ENCODE results near the gene HSD3B2. TPM values are rescaled to one million over a fixed set of nuclear protein-coding genes. Genes with fewer than 3 reads are reported as not detected.
"Not testable (repeated sequence)": the region's sequence is repeated elsewhere in the genome, so short reads cannot be mapped to it uniquely, and the experiment has no call there.

HSD3B2 gene
- total RNA-seq (2014; rRNA removed; shearing (Covaris generic)) = not detected in 2 replicates
- not detected in 2 replicates for polyA plus RNA-seq (2015; cell fraction: cytosol; rRNA removed)
- polyA plus RNA-seq (2015; cell fraction: nucleus; rRNA removed) = not detected in 2 replicates

DNA sequence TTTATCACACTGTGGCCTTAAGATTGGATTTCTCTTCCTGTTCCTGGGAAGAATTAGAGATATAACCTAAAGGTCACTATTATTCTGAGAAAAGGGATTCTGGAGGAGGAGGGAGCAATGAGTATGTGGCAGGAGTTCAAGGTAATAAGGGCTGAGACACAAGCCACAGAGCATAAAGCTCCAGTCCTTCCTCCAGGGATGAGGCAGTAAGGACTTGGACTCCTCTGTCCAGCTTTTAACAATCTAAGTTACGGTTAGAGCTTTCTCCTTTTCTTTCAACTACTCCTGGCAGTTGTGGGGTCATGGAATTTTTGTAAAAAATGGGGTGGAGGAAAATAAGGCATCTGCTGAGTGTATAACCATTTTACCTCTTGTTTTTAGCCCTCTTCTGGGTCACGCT is at the start of gene HSD3B2:
Gene HSD3B2, plus strand, starts transcription at position 201 of the 400 bp plus-strand sequence. CDS start 270 bp downstream, outside the sequence.
- DNase-seq (ENCODE audit: low read depth) = no peak

GRCh38 chr1:119366424-119366823 is 48.5 kb upstream of the HSD3B2 start:
- no peak for DNase-seq (ENCODE audit: low read depth)

- DNase-seq (ENCODE audit: low read depth) = peak; percentile 42
Measured at GRCh38 chr1:119367432-119368124, 47.4 kb upstream of the HSD3B2 start.

DNA sequence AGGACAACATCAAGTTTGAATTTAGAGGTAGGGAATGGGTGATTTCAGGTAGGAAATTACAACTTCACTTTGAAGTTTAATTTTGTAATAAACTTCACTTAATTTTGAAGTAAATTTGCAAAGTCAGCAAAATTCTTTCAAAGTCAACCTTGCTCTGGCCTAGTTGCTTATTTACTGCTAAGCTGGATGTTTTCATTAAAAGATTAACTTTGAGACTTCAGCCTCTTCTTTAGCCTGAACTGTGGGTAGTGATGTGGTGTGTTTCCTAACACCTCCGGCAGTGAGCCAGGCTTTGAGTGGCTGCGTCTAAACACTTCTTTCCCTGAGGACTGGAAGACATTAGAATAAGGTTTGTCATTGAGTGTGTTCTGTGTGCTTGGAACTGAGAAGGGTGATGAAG is 46.4 kb upstream of the HSD3B2 start, which contains the start of gene HAO2:
Gene HAO2, plus strand, starts transcription at position 232 of the 400 bp plus-strand sequence. CDS start 12,301 bp downstream, outside the sequence.
- no peak for DNase-seq (ENCODE audit: low read depth)

GRCh38 chr1:119370748-119371147 is 44.2 kb upstream of the HSD3B2 start:
- no peak for DNase-seq (ENCODE audit: low read depth)

DNA sequence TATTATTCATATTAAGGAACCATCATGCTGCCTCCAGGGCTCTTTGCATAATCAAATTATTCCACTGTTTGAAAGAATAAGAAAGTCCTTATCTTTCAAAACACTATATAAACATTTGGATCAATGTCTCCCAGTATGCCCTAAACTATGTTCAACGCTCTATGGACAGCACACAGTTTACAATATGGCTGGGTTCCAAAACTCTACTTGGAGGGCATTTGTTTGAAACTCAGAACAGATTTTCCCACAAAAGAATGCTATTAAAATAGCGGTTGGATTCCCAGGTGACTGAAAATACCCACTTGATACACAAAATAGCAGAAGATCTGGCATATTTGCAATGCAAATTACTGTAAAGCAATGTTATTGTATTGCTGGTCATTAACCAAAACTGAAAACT is 43.1 kb upstream of the HSD3B2 start:
- no peak for DNase-seq (ENCODE audit: low read depth)

- peak; percentile 51 for DNase-seq (ENCODE audit: low read depth)
Measured at GRCh38 chr1:119372503-119373086, 42.4 kb upstream of the HSD3B2 start.

DNA sequence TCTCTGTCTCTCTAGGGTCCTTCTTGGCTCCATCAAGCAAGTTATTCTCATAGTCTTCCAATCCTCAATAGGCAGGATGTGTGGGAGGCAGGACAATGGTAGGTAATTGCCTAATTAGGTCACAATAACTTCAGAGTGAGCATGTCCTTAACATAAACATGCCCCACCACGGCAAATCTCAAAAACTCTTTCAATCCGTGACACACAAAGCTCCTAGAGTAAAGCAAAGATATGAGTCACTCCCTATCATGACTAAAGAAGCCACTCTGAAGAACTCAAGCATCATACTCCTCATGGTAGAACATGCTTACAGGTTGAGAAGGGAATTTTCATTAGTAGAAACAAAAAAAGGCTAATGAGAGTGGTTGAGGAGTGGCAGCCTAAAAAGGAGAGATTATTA is 41.5 kb upstream of the HSD3B2 start:
- peak; percentile 66 for DNase-seq (ENCODE audit: low read depth)

DNA sequence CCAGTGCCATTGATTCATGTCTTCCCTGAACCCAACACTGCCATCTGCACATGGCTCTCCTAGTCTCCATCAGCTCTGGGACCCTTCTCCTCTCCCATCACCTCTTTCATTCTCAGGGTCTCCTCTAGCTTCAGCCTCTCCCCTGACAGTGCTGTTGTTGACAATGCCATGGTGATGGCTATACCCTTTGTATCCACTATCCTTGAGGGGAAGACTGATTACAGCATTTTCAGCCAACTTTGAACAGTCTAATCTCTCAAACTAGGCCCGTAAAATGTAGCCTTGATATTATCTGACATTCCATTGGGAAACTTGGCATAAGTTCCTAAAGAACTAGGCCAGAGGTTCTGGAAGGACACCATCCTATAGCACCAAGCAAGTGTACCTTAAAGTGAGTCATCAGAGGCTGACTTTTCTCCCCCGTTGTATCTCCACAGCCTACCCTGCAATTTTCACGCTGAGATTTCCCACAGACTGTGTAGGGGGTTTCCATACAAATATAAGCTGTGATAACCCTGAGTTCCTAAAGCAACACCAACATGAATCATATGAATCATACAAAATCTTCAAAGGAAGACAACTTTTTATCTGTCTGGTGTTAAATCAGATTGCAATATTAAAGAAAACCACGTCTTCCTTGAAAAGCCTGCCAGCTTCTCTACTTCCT is 40.6 kb upstream of the HSD3B2 start:
- peak; percentile 6 for DNase-seq (ENCODE audit: low read depth)

- DNase-seq (ENCODE audit: low read depth) = no peak
Measured at GRCh38 chr1:119375366-119375765, 39.6 kb upstream of the HSD3B2 start.

GRCh38 chr1:119376594-119376993 is 38.4 kb upstream of the HSD3B2 start:
- DNase-seq (ENCODE audit: low read depth) = no peak

DNA sequence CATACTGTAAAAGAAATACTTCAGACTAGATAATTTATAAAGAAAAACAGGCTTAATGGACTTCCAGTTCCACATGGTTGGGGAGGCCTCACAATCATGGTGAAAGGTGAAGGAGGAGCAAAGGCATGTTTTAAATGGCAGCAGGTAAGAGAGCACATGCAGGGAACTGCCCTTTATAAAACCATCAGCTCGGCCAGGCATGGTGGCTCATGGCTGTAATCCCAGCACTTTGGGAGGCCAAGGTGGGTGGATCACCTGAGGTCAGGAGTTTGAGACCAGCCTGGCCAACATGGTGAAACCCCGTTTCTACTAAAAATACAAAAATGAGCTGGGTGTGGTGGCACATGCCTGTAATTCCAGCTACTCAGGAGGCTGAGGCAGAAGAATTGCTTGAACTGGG is 37.4 kb upstream of the HSD3B2 start:
- DNase-seq (ENCODE audit: low read depth) = not testable (repeated sequence)

DNA sequence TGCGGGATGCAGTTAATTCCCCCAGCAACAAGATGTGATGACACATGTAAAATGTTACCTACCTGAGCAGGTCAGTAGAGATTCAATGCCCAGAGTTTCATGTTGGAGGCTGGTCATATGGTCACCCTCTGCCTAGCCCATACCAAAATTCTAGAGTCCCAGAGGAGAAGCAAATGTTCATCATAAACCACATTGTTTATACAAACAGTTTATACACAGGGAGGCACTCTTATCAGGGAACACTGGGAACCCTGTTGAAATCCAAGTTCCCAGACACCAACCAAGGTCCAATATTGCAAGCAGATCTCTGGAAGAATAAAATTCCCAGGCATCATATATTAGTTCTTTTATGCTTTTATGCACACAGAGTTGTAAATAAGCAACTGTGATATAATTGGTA is 35.8 kb upstream of the HSD3B2 start:
- no peak for DNase-seq (ENCODE audit: low read depth)

- no peak for DNase-seq (ENCODE audit: low read depth)
Measured at GRCh38 chr1:119380304-119380703, 34.6 kb upstream of the HSD3B2 start.

DNA sequence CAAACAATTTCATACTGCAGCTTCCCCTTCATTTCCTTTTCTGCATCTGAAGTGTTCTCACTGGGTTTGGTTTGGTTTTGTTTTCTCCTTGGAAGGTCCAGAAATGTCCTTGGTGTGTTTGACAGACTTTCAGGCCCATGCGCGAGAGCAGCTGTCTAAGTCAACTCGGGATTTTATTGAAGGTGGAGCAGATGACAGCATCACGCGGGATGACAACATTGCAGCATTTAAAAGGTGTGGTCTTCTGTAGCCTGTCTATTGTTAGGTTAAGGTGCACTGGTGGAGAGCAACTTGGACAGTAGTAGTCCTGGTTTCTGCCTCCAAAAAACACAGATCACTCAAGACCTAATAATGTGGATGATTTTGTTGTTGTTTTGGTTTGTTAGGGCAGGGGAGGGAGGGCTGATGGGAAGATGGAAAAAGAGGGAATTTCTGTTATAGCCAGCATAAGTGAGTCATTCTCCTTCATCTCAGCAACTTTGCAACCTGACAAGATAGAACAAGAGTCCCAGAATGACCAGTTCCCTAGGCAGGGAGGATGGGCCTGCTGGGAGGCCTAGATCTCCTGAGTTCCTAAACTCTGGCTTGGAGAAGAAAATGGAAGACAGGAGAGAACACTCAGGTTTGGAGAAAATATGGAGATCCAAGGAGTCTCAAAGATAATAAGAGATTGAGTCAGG is 33.8 kb upstream of the HSD3B2 start:
- DNase-seq (ENCODE audit: low read depth) = no peak

GRCh38 chr1:119384591-119384990 is 30.4 kb upstream of the HSD3B2 start:
- DNase-seq (ENCODE audit: low read depth) = no peak

GRCh38 chr1:119385650-119386049 is 29.3 kb upstream of the HSD3B2 start:
- DNase-seq (ENCODE audit: low read depth) = no peak

DNA sequence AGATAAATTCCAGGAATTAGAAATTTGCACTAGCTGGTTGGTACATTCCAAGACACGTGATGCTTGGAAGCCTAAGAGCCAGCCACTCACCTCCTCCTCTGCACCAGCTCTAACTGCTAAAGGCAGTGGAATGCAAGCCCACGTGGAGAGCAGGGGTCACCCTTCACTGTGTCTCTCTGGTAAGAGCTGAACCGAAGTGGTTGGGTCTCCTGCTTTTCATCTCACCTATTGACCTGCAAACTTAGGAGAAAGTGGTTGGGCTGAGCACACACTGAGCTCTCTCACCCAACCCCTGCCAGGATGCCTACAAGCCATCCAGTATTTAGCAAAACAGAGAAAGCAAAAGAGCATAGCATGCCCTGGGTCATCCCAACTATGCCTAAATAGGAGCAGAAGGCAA is 27.1 kb upstream of the HSD3B2 start:
- DNase-seq (ENCODE audit: low read depth) = no peak

GRCh38 chr1:119388450-119388849 is 26.5 kb upstream of the HSD3B2 start:
- DNase-seq (ENCODE audit: low read depth) = no peak

- no peak for DNase-seq (ENCODE audit: low read depth)
Measured at GRCh38 chr1:119390526-119390925, 24.4 kb upstream of the HSD3B2 start.

GRCh38 chr1:119391749-119392148 is 23.2 kb upstream of the HSD3B2 start:
- DNase-seq (ENCODE audit: low read depth) = no peak

DNA sequence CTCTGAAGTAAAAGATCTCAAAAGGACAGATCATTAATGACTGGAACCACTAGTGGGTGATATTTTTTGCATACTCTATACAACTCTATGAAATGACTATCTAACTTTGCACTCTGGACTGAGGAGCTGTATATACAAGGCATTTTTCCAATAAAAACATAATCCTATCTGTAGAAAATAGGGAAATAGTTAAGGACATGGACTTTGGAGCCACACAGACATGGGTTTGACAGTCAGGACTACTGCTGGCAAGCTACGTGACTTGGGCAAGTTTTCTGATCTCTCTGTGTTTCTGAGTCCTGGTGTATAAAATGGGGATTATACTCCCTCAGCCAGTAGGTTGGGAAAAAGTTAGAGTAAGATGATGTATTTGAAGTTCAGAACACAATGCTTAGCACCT is 20.9 kb upstream of the HSD3B2 start:
- no peak for DNase-seq (ENCODE audit: low read depth)
